Activated CD4-positive, alpha-beta T cell treated with anti-CD3 and anti-CD28 coated beads, Interleukin-2, amount 50 U/mL, for 24 hours (primary cell): ENCODE data around the gene PIK3R1.

ENCODE experiments used
- DNase-seq, 2 donors: peaks; one replicate each; pipeline ENCODE4 v3.0.0-alpha.2; 2020; ENCODE audit warnings: low read depth in 1 of 2, low spot score in 1 of 2

Gene PIK3R1

GRCh38 chr5:68215208-68215897 lies at the start of gene PIK3R1:
Gene PIK3R1 (plus strand): TSS chr5:68215756. CDS start chr5:68226676, 10,920 bp downstream.
- DNase-seq, result peak; percentile 88 to 91

- no peak for DNase-seq
Observed at GRCh38 chr5:68167195-68167651, 48.3 kb upstream of the PIK3R1 start.

- DNase-seq, result no peak
Observed at GRCh38 chr5:68169903-68170302, 45.7 kb upstream of the PIK3R1 start.

GRCh38 chr5:68170826-68171558 lies 44.6 kb upstream of the PIK3R1 start:
- no peak for DNase-seq

- no peak for DNase-seq
Observed at GRCh38 chr5:68172314-68172713, 43.2 kb upstream of the PIK3R1 start.

GRCh38 chr5:68173007-68173406 lies 42.5 kb upstream of the PIK3R1 start:
- DNase-seq, result no peak

- no peak for DNase-seq
Observed at GRCh38 chr5:68176253-68176652, 39.3 kb upstream of the PIK3R1 start.

- no peak for DNase-seq
Observed at GRCh38 chr5:68176802-68177479, 38.6 kb upstream of the PIK3R1 start.

GRCh38 chr5:68177676-68178075 lies 37.9 kb upstream of the PIK3R1 start:
- no peak for DNase-seq

GRCh38 chr5:68178579-68178978 lies 37.0 kb upstream of the PIK3R1 start:
- no peak for DNase-seq

GRCh38 chr5:68180121-68181038 lies 35.2 kb upstream of the PIK3R1 start:
- no peak for DNase-seq

- no peak for DNase-seq
Observed at GRCh38 chr5:68181039-68181599, 34.4 kb upstream of the PIK3R1 start.

- no peak for DNase-seq
Observed at GRCh38 chr5:68182094-68182493, 33.5 kb upstream of the PIK3R1 start.

GRCh38 chr5:68182534-68182933 lies 33.0 kb upstream of the PIK3R1 start:
- DNase-seq, result no peak

GRCh38 chr5:68187268-68188055 lies 28.1 kb upstream of the PIK3R1 start:
- no peak for DNase-seq

GRCh38 chr5:68189171-68189570 lies 26.4 kb upstream of the PIK3R1 start:
- DNase-seq, result no peak

- no peak for DNase-seq
Observed at GRCh38 chr5:68189613-68190012, 25.9 kb upstream of the PIK3R1 start.

GRCh38 chr5:68190619-68191018 lies 24.9 kb upstream of the PIK3R1 start:
- no peak for DNase-seq

GRCh38 chr5:68191083-68191791 lies 24.3 kb upstream of the PIK3R1 start:
- no peak for DNase-seq
